Smooth muscle cell (in vitro differentiated cells): ENCODE data around the gene NQO2. TPM values are rescaled to one million over a fixed set of nuclear protein-coding genes. Genes with fewer than 3 reads are reported as not detected.
"Not testable (repeated sequence)": the region's sequence is repeated elsewhere in the genome, so short reads cannot be mapped to it uniquely, and the experiment has no call there.

Experiments used
- DNase-seq: peaks from one replicate; lab custom pipeline; 2025; ENCODE audit not compliant: unreplicated experiment; lab: John Stamatoyannopoulos, UW
- H2AFZ ChIP-seq: fragments of 200-600 bp; sonication (generic); 2 replicates; pipeline ENCODE4 v1.6.0; 2016; ENCODE audit warnings: antibody characterized with exemption, low read depth, mild to moderate bottlenecking
- H3F3A ChIP-seq: fragments of 200-600 bp; sonication (generic); 2 replicates; pipeline ENCODE4 v1.6.0; 2017; ENCODE audit warnings: antibody characterized with exemption, low read depth
- H3K27ac ChIP-seq: fragments of 200-600 bp; sonication (generic); 2 replicates; pipeline ENCODE4 v1.5.1; 2016; ENCODE audit warnings: low read depth, mild to moderate bottlenecking
- H3K27me3 ChIP-seq: fragments of 200-600 bp; sonication (generic); 2 replicates; pipeline ENCODE4 v1.6.1; 2016; ENCODE audit warnings: low read depth, mild to moderate bottlenecking
- H3K36me3 ChIP-seq: fragments of 200-600 bp; sonication (generic); 2 replicates; pipeline ENCODE4 v1.5.1; 2016; ENCODE audit warnings: low read depth
- H3K4me1 ChIP-seq: fragments of 200-600 bp; sonication (generic); 2 replicates; pipeline ENCODE4 v1.5.1; 2016; ENCODE audit warnings: low read depth
- H3K4me2 ChIP-seq: fragments of 200-600 bp; sonication (generic); 2 replicates; pipeline ENCODE4 v1.6.0; 2016; ENCODE audit warnings: mild to moderate bottlenecking
- H3K4me3 ChIP-seq: fragments of 200-600 bp; sonication (generic); 2 replicates; pipeline ENCODE4 v1.5.1; 2016; ENCODE audit warnings: mild to moderate bottlenecking
- H3K79me2 ChIP-seq: fragments of 200-600 bp; sonication (generic); 2 replicates; pipeline ENCODE4 v1.6.0; 2016; ENCODE audit warnings: low read depth, mild to moderate bottlenecking
- H3K9ac ChIP-seq: fragments of 200-600 bp; sonication (generic); 2 replicates; pipeline ENCODE4 v1.6.0; 2016; ENCODE audit warnings: low read depth
- H3K9me3 ChIP-seq: fragments of 200-600 bp; sonication (generic); replicated peaks from 2 replicates; pipeline ENCODE4 v1.5.1; 2016; ENCODE audit warnings: low read depth
- H4K20me1 ChIP-seq: fragments of 200-600 bp; sonication (generic); 2 replicates; pipeline ENCODE4 v1.6.0; 2016; ENCODE audit warnings: low read depth
- CTCF ChIP-seq: fragments of 200-600 bp; sonication (generic); IDR thresholded peaks from 2 replicates; pipeline ENCODE4 v1.5.1; 2017; ENCODE audit warnings: borderline replicate concordance, mild to moderate bottlenecking, antibody characterized with exemption; ENCODE audit not compliant: insufficient read depth, poor library complexity, severe bottlenecking
- WGBS: methylation state at CpG from one replicate; pipeline ENCODE4 v1.1.7; 2016; ENCODE audit warnings: low lambda C conversion rate; 5-methylcytosine and 5-hydroxymethylcytosine counted together
- polyA plus RNA-seq: library from polyadenylated mRNA; unstranded; fragments of >200 nt; fragmentation: Nextera tagmentation; extraction: Ambion mirVana; gene quantifications from 2 replicates; pipeline ENCODE4 v1.2.1, GENCODE V29; 2016
- total RNA-seq: library from RNA; depleted of rRNA; stranded (reverse); fragments of >200 nt; gene quantifications from 2 replicates; pipeline ENCODE4 v1.2.3, GENCODE V29; 2014

The NQO2 gene
- total and polyA plus RNA-seq, 2 experiments from 2014 or later = 12.9 to 49.0 TPM

DNA sequence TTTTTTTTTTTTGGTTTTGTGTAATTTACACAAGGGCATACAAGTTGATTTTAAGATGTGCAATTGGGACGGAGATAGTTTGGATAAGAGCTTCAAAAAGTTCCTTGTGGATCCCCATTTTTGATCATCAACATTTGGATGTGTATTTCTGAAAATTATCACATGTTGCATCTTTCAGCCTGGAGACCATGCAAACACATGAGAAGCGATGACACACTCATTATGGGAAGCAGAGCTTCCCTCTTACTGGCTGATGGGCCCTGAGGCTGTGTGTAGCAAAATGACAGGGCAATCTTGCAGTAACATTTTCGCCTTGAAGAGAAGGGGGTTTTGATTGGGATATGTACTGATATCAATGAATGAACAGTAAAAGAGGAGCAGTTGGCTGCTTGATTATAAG is 46.6 kb downstream of the NQO2 start:
- no peak overlapping the region for H3K4me2 ChIP-seq
- no peaks in the 10 kb centered on the region for H3K36me3 ChIP-seq
- TF ChIP-seq CTCF = no peak
- no peaks in the 10 kb centered on the region for H3F3A ChIP-seq
- H3K9ac ChIP-seq = no peak overlapping the region
- H3K4me3 ChIP-seq = no peak overlapping the region
- no peaks in the 10 kb centered on the region for H3K27me3 ChIP-seq
- H3K79me2 ChIP-seq = no peaks in the 10 kb centered on the region
- WGBS = 84% methylated on average over 3 of the region's 3 CpGs
- no peak overlapping the region for H2AFZ ChIP-seq
- H4K20me1 ChIP-seq = no peaks in the 10 kb centered on the region
- no peaks in the 10 kb centered on the region for H3K9me3 ChIP-seq
- no peak for DNase-seq
- peaks cover 5% of the 10 kb centered on the region for H3K4me1 ChIP-seq
- H3K27ac ChIP-seq = no peak overlapping the region

DNA sequence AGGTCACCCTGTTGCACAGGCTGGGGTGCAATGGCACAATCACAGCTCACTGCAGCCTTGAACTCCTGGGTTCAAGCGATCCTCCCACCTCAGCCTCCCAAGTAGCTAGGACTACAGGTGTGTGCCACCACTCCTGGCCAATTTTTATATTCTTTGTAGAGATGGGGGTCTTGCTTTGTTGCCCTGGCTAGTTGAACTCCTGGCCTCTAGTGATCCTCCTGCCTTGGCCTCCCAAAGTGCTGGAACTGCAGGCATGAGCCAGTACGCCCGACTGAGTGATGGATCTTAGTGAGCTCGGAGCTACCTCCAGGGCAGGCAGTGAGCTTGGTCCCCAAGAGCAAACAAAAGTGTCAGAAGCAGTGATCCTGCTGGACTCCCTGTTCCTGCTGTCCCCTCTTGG is 48.3 kb downstream of the NQO2 start:
- WGBS = 90% methylated on average over 4 of the region's 4 CpGs
- not testable (repeated sequence) for H3K4me1 ChIP-seq, H3K79me2 ChIP-seq, H4K20me1 ChIP-seq, H3K27me3 ChIP-seq, H3K27ac ChIP-seq, H3K9ac ChIP-seq, H3K4me3 ChIP-seq, H3K36me3 ChIP-seq, H3K9me3 ChIP-seq, H3F3A ChIP-seq, H2AFZ ChIP-seq, DNase-seq, H3K4me2 ChIP-seq

GRCh38 chr6:3052481-3053230 is 53.0 kb downstream of the NQO2 start:
- Histone ChIP-seq H3K9me3 (no peaks in the 10 kb centered on the region), H3K27ac (no peak overlapping the region), H2AFZ (no peak overlapping the region), H3K27me3 (no peaks in the 10 kb centered on the region), H3K36me3 (no peaks in the 10 kb centered on the region), H3K9ac (no peak overlapping the region), H3K79me2 (no peaks in the 10 kb centered on the region), H3K4me1 (no peaks in the 10 kb centered on the region), H3F3A (peaks cover 16% of the 10 kb centered on the region), H4K20me1 (no peaks in the 10 kb centered on the region), H3K4me3 (peak overlapping the region; percentile 45), H3K4me2 (peak overlapping the region; percentile 79)
- no peak for DNase-seq
- 88% methylated on average over 17 of the region's 17 CpGs for WGBS
- no peak for TF ChIP-seq CTCF

DNA sequence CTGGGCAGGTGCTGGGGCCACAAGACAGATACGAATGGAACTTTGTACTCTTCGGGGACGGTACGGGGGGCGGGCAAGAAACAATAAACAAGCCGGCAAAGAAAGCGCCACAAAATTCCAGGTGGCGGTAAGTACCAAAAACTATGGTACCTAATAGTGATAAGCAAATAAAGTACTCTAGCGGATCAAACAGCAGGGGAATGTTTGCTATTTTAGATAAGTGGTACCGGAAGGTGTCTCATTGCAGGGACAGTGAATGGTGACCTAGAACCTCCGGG is 53.5 kb downstream of the NQO2 start:
- H3K9ac ChIP-seq = no peak overlapping the region
- H3K36me3 ChIP-seq = no peaks in the 10 kb centered on the region
- no peaks in the 10 kb centered on the region for H3K4me1 ChIP-seq
- H3K4me2 ChIP-seq = peak overlapping the region; percentile 79
- no peaks in the 10 kb centered on the region for H3K9me3 ChIP-seq
- H4K20me1 ChIP-seq = no peaks in the 10 kb centered on the region
- peaks cover 16% of the 10 kb centered on the region for H3F3A ChIP-seq
- no peak for TF ChIP-seq CTCF
- H3K79me2 ChIP-seq = no peaks in the 10 kb centered on the region
- no peak overlapping the region for H2AFZ ChIP-seq
- DNase-seq = no peak
- WGBS = 57% methylated on average over 11 of the region's 11 CpGs
- H3K27me3 ChIP-seq = no peaks in the 10 kb centered on the region
- no peak overlapping the region for H3K27ac ChIP-seq
- H3K4me3 ChIP-seq = peak overlapping the region; percentile 45

- not testable (repeated sequence) for H3K79me2 ChIP-seq, H4K20me1 ChIP-seq, H3K4me1 ChIP-seq, H3K9ac ChIP-seq, H3K36me3 ChIP-seq, H3K27me3 ChIP-seq, H3K9me3 ChIP-seq, H3K27ac ChIP-seq
- Histone ChIP-seq H3K4me2 (peak overlapping the region; percentile 79), H2AFZ (peak overlapping the region; percentile 67), H3K4me3 (peak overlapping the region; percentile 45), H3F3A (peaks cover 16% of the 10 kb centered on the region)
- peak; percentile 33 for DNase-seq
- 24% methylated on average over 27 of the region's 27 CpGs for WGBS
These were observed 54.8 kb downstream of the NQO2 start for GRCh38 chr6:3054229-3055157.

DNA sequence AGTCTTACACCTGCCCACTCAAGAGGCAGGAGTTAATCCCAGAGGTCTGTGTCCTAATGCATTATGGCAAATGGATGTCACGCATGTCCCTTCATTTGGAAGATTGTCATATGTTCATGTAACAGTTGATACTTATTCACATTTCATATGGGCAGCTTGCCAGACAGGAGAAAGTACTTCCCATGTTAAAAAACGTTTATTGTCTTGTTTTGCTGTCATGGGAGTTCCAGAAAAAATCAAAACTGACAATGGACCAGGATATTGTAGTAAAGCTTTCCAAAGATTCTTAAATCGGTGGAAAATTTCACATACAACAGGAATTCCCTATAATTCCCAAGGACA is 55.4 kb downstream of the NQO2 start:
- not testable (repeated sequence) for H3K9ac ChIP-seq, H3K36me3 ChIP-seq, H2AFZ ChIP-seq, H3K27me3 ChIP-seq, H3K4me1 ChIP-seq, DNase-seq, H3K27ac ChIP-seq, H3K4me2 ChIP-seq, H4K20me1 ChIP-seq, H3K79me2 ChIP-seq, H3K9me3 ChIP-seq, H3K4me3 ChIP-seq
- peaks cover 16% of the 10 kb centered on the region for H3F3A ChIP-seq
- 70% methylated on average over 3 of the region's 3 CpGs for WGBS
